T follicular helper cell (primary cell): ENCODE data around the gene SHQ1.

ENCODE experiments used
- DNase-seq: peaks from one replicate; pipeline ENCODE4 v3.0.0-alpha.2; 2020; ENCODE audit warnings: low read depth

Gene SHQ1

DNA sequence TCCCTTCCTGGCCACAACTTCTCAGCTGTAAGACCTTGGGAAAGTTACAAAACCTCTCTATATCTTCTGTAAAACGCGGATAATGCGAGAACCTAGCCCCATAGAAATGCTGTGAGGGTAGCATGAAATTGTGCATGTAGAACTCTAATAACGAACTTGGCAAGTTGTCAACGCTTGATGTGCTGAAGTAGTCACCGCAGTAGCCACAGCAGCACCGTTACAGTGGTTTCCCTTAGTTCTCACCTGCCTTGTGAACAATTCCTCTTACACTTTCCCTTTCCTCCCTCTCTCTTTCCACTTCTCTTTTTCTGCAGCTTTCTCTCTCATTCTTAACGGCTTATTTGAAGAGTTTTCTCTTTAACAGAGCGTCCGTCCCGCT is 447 bp upstream of the SHQ1 start:
- no peak for DNase-seq

DNA sequence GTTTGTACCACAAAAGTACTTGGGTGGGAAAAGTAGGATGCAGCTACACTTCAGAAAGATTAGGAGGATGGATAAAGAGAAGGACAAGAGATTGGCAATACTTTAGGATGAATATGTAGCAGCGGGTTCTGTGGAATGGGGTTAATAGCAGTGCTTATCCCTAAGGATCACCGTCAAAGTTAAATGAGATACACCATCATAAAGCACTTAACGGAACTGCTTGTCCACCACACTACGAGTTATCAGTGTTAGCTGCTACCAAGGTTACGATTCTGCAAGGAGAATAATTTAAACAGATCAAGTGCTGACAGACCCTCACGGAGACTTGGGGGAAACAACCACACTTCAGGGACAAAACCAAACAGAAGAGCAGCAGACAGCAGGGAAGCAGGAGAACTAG is 963 bp downstream of the SHQ1 start:
- DNase-seq, result no peak

DNA sequence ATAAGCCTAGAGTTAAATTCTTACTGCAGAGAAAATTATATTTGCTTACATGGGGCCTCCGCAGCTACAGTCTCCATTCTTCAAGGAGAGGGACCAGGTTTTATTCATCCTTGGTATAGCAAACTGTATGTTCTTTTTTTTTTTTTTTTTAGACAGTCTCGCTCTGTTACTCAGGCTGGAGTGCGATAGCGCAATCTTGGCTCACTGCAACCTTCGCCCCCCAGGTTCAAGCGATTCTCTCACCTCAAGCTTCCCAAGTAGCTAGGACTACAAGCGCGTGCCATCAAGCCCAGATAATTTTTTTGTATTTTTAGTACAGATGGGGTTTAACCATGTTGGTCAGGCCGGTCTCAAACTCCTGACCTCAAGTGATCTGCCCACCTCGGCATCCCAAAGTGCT is 2.1 kb downstream of the SHQ1 start:
- DNase-seq, result no peak

DNA sequence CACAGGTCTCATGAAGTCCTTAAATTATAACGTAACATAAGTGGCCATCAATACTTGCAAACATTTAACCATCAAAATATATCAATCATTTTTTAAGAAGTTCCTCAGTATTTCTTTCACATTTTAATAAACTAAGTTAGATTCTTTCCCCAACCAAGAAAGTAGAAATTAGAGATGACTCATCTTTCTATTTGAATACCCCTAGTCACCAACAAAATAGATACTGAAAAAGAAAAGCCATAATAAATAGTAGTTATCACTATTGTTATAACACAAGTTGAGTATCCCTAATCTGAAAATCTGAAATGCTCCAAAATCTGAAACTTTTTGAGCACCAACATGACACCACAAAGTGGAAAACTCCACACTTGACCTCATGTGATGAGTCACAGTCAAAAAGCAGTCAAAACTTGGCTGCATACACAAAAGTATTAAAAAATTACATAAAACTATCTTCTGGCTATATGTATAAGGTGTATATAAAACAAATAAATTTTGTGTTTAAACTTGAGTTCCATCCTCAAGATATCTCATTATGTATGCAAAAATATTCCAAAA is 3.7 kb downstream of the SHQ1 start:
- DNase-seq, result no peak

DNA sequence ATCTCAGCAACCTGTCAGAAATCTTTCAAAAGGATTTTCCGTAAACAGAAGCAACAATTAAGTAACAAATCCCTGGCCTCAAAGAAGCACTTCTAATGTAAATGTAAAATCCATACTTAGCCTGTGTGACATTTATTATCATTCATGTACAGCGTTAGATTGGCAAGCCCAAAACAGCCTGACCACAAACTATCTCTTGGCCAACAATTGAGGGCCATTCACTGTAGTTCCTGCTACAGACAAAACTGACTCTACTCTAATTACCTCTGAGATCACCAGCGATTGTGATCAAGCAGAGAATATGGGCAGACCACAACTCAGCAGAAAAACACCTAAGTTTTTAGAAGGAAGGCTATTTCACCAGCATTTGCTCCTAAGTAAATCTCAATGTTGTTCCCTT is 9.2 kb downstream of the SHQ1 start:
- DNase-seq, result no peak

DNA sequence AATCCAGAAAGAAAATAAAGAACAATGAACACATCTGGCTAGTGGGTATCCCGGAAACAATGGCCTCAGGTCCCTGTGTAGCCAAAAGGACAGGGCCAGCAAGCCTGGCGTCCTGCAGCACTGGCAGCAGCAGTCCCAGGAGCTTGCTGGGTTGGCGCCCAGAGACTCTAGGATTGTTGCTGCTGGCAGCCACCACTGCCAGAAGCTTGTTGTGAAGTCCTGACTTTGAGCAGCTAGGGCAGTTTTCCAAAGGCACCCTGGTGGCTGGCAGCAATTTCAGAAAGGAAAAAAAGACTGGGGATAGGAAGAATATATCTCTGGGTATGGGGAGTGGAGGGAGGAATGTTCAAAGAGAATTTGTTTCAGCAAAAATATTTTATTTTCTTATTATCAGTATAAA is 11.3 kb downstream of the SHQ1 start:
- DNase-seq, result no peak

DNA sequence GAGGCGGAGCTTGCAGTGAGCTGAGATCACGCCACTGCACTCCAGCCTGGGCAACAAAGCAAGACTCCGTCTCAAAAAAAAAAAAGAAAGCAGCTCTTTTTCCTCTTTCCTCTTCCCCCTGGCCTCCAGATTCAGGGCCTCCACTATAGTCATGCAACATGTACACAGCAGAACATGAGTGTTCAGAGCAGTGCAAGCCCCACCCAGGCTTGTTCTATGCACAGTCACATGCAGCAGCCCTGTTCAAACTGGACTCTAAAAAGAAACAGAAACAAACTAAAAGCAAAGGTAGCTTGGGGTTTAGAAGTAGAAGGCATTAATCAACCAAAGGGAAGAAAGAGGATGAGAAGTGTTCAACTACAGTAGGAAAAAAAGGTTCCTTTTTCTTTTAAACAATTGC is 11.8 kb downstream of the SHQ1 start:
- DNase-seq, result no peak

DNA sequence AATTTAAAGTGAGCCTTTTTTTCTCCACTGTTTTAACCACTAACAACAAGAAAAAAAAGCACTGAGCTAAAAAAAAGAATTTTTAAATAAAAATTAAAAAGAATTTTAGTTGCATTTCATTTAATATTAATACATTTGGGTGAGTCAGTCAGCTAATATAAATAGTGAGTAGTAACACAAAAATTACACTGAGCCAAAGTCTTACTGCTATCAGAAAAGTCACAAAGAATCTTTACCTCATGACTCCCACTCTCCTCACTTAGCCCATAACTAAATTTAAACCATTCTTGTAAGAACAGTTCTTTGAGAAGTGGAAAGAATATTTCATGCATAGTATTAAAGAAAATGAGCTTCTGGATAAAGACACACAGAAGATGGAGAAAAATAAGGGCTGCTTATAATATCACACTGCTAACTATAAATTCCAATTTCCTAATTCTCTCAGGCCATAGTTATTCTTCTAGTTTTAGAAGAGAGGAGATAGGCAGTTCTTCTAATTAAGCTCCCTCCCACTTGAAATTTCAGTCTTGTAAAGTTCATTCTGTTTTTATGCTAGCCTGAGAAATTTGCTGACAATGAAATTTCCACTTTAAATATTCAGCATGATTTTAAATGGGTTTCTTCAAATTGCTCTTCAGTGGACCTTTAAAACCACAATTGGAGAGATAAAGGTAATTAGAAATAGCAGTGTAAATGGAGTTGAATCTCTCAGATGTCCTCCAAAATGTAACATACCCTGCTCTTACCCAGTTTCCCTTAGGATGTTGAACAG is 17.6 kb downstream of the SHQ1 start:
- DNase-seq, result no peak

DNA sequence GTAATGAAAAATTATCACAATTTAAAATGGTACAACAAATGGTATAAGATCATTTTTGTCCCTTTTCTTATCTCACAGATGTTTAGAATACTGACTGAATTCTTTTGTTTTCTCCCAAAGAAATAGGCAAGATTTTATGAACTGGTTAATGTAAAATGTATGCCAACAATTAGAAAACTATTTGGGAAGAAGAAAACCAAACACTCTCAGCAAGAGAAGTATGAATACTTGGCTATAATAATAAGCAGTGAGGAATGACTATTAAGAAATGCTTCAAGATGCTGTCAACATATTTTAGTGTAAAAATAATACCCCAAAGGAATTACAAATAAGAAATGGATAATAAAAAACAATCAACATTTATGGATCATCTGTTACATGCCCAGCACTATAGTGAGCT is 18.5 kb downstream of the SHQ1 start:
- no peak for DNase-seq

DNA sequence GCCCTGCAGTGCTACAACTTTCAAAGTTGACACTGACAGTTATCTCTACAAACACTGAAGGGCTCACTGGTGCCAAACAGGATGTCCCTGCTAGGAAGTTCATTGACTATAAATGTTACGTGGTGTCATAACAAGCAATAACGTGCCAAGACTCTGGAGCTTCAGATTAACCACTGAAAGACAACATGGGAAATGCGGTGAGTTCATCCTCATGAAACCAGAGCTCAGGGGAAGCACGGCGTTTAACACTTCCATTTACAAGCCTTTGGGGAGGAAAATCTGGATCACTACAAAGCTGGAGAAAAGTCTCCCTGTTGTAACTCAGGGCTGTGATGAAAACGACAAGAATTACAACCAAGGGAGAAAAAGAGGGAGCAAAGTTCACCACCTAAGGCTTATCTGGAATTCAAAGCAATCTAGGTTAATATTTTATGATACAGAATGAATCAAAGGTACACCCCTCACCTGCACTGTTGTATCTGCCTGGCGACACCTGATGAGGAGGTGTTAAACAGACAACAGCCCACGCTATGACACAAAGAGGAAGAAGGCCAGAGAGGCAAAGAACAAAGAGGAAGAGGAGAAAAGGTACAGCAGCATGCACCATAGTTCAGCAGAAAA is 27.0 kb downstream of the SHQ1 start:
- no peak for DNase-seq

DNA sequence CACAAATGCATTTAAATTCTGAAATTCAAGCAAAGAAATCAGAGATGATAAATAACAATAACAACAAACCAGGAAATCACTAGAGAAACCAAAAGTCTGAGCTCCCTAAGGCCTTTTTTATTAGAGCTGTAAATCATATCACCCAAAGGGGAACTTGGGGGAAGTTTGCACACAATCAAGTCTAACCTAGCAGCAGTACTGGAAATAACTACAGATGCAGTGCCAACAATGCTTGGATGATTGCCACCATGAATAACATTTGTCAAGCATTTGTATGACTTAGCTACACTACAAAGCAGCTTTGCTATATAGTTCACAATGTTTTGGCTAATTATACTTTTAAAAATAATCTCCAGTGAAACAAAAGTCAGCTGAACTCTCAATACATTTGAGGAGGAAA is 27.8 kb downstream of the SHQ1 start:
- no peak for DNase-seq

DNA sequence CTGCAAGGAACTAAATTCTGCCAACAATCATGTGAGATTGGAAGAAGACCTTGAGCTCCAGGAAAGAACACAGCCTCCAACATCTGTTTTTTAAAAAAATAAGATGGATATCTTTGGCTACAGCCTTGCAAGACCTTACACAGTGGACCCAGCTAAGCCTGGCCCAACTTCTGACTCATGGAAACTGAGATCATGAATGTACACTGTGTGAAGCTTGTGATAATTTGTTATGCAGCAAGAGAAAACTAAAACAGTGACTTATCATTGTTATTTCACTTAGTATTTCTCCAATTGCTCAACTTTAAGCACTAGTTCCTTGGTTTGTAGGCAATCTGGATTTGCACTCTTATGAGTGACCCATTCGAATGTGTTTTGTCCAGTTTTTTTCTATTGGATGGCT is 29.3 kb downstream of the SHQ1 start:
- no peak for DNase-seq

DNA sequence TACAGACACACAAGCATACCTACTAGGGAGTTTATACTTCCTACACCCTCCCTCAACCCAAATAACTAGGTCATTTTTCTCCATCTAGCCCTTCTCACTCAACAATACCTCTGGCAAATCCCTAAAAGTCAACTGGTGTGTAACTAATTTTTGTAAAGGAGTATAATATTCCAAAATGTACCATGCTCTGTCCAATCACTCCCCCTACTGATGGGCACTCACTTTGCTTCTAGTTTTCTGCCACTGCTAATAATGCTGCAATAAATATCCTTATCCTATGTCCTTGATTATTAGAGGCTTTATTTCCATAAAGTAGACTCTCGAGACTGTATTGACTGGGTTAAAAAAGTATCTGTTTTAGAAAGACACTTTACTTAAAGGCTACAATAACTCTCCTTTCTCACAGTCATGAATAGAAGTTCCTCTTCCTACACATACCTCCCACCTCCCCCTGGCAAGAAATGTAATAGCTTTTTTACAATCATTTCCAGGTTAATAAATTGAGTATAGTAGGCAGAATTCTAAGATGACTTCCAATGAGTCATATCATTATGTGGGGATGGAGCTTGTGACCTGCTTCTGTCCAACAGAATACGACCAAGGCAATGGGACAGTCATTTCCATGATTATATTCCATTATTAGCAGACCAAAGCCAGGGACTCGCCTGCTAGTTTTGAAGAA is 30.0 kb downstream of the SHQ1 start:
- no peak for DNase-seq

DNA sequence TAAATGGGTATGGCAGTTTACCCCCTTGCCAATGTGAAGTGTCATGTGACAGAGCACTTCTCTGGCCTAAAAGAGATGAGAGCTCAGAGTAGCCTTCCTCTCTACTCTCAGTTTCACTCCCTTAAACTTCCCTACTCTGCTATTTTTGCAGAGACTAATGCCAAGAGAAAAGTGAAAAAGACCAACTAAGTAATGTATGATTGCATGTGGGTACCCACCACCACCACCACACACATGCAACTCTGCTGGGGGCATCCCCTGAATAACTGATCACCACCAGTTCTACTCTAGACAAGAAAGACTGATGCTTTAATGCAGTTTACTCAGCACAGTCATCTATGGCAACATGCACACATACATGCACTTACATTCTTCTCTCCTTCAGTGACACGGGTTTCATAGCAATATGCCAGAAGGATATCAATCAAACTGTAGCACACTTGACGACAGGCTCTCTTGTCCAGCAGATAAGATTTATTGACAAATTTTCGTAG is 31.3 kb downstream of the SHQ1 start:
- no peak for DNase-seq

DNA sequence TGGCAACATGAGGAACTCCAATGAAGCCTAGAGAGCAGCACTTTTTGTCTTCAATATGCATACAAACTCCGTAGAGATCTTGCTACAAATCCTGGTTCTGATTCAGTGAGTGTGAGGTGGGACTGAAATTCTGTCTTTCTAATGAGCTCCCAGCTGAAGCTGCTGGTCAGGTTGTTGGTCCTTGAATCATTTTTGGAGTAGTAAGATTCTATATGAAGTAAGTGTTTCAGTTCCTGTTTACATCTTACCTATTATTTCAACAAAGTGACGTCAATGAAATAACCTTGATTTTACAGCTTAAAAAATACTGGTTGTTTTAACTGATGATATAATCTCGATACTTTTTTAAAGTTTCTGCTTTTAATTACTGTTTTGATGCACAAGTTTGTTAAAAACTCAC is 33.9 kb downstream of the SHQ1 start:
- no peak for DNase-seq

DNA sequence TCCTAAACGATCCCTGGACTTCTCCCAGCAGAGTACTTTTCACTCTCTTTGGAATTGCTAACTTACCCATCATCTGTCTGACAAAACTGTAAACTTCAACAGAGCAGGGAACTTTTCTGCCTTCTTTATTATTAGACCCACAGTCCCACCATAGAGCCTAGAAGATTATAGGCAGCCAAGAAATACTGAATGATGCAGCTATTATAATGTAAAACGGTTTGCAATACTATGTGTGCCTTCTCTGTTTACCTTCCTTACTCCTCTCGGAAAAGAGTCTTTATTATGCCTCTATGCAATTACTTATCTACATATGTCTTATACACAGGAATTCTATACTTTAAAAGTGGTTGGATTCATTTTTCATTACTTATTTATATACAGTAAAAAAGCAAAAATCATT is 36.0 kb downstream of the SHQ1 start:
- no peak for DNase-seq

DNA sequence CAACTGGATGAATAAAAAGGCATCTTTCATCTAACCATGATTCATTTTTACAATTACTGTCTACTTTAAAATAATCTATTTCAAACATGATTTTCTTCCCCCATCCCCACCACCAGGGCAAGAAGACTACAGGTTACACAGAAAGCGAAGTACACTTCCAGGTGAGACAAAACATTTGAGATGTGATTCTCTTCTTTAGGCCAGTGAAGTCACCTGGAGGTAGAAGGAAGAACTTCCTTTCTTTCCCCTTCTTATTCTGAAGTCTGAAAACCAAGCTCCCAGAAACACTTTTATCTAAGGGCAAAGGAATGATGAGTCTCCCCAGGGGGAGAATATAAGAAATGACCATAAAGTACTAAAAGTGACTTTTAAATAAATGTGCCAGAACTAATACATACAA is 36.7 kb downstream of the SHQ1 start:
- no peak for DNase-seq

DNA sequence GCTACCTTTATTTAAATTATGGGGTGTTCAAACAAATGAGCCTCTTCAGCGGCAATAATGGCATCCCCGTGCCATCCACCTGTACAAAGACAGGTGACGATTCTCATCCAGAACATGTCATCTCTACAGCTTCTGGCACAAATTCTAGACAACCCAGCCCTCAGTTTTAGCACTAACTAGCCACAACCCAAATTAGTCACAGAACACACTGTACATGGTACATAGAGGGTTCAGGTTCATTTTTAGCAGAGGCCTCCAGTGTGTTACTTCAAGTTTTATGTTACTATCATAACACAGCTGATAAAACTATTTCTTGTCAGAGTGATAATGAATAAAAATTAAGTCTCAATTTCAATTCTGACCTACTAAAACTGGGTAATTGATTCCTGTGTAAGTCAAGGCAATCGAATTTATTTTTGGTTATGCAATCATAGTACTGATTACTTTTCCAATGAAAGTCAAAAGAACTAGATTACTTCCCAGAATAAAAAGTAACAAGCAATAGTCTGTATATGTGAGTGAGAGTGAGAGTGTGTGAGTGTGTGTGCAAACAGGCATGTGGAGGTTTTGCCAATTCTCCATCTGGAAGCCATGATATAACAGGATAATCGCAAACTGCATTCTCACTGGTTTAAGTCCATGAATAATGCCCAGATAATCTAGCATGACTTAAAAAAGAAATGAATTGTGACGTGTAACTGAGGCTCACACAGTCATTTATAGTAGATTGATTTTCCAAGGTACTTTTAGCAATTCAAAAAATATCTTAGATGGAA is 37.4 kb downstream of the SHQ1 start:
- no peak for DNase-seq

DNA sequence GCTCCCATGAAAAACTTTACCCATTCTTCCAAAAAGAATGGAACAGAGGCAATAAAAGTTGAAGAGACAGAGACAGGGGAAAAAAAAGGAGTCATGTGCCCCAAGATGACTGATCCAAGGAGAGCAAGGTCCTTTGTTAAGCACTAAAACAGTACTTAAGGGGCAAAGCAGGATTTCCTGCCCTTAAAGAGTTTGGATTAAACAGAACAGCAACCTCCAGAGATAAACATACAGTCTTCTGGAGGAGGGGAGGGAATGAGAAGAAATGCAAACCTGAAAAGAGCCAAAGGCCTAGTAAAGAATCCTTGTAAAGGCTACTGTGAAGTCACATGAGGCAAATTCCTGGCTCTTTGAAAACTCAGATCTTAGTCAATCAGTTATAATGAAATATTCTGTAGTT is 38.2 kb downstream of the SHQ1 start:
- DNase-seq, result no peak

DNA sequence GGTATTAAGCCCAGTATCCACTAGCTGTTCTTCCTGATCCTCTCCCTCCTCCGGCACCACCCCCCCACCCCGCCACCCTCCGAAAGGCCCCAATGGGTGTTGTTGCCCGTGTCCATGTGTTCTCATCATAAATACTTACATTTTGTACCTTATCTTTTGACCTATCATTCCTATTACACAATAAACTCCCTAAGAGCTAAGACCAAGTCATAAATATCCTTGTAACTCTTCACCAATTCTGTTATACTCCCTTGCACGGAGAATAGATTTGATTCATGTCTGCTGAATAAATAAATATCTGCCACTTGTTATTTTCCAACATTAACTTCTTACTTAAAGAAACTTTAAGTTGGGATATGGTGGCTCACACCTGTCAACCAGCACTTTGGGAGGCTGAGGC is 43.9 kb downstream of the SHQ1 start:
- DNase-seq, result no peak

DNA sequence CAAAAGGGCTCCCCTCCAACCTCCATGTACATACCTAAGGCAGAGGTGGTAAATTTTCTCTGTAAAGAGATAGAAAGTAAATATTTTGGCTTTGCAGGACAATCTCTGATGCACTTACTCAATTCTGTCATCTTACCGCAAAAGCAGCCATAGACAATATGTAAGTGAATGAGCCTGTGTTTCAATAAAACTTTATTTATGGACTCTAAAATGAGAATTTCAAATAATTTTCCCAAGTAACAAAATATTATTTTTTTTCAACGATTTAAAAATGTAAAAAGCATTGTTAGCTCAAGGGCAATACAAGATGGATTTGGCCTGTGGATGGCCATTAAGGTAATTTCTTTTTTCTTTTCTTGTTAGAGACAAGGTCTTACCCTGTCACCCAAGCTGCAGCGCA is 44.7 kb downstream of the SHQ1 start:
- DNase-seq, result no peak

DNA sequence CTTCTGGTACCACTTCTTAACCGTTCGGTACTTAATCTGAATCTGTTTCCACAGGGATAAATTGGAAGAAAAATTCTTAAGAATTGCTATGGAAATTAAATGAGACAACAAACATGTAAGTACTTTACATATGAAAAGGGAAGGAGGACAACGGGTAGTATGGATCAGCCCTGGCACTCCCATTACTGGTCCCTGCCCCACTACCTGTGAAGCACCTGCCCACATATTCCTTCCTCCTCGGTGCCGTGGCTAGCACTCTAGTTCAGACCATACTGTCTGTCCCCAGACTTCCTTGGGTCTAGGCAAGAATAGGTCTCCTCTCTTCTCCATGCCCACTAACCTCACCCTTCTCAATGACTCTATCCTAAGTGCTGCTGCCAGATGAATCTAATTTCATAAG is 46.2 kb downstream of the SHQ1 start:
- DNase-seq, result no peak
